DMS153 treated with DMSO at 0.1 percent for 48 hours (cell line): ENCODE results near the gene ARHGAP6.

ENCODE experiments used
- DNase-seq: peaks from one replicate; lab custom pipeline; 2025; ENCODE audit not compliant: unreplicated experiment; lab: John Stamatoyannopoulos, UW

Gene ARHGAP6

GRCh38 chrX:11464380-11464779 lies 201.3 kb downstream of the ARHGAP6 start:
- no peak for DNase-seq

GRCh38 chrX:11462648-11463047 lies 203.1 kb downstream of the ARHGAP6 start:
- no peak for DNase-seq

GRCh38 chrX:11462136-11462535 lies 203.6 kb downstream of the ARHGAP6 start:
- DNase-seq: no peak

DNA sequence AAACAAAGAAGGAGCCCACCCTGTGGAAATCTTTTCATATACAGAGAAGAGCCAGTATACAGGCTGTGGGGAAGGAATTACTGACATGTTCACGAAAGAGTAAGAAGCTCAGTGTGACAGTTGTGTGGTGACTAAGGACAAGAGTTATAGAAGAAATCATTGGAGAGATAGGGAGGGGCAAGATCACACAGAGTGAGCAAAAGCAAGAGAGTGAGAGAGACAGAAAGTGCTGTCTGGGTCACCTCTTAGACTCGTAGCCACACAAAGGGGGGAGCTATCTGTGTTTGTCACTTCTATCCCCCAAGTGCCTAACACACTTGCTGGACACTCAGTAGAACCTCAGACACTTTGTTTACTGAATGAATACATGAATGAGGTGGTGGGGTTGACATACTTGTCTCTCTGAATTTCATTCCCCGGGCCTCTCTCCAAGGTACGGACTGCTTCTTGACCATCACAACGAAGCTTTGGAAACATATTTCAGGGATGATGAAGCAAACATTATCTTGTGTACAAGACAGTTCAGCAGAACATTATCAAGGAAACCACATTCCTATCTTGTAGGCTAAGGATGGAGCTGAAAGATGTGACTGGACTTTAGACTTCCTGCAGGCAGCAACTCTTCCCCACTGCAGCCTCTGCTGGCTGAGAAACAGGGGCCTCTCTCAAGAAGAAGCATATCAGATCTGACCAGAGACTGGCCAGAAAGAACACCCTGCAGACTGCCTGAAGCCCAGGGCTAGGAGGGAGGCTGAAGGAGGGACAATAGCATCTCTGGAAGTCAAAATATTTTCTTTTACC lies 204.3 kb downstream of the ARHGAP6 start:
- no peak for DNase-seq

- no peak for DNase-seq
Observed at GRCh38 chrX:11460347-11460746, 205.4 kb downstream of the ARHGAP6 start.

DNA sequence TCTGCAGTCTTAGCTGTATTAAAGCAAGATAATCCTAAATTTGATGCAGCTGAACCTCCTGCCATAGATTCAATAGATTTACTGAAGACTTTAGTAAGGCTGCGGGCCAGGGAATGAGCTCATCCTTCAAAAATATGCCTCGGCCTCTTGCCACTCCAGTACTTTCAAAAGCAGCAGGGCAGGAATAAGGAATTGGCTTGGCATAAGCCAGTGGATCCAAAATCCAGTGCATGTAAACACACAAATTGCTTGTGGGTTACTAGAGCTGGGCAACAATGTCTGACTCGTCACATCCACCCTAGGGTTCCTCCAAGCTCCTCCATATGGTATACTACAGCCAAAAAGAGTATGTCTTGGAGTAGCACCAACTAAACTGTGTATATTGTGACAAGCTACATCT lies 207.6 kb downstream of the ARHGAP6 start:
- DNase-seq: no peak

- no peak for DNase-seq
Observed at GRCh38 chrX:11451151-11451550, 214.6 kb downstream of the ARHGAP6 start.

- DNase-seq: no peak
Observed at GRCh38 chrX:11450354-11450753, 215.4 kb downstream of the ARHGAP6 start.

DNA sequence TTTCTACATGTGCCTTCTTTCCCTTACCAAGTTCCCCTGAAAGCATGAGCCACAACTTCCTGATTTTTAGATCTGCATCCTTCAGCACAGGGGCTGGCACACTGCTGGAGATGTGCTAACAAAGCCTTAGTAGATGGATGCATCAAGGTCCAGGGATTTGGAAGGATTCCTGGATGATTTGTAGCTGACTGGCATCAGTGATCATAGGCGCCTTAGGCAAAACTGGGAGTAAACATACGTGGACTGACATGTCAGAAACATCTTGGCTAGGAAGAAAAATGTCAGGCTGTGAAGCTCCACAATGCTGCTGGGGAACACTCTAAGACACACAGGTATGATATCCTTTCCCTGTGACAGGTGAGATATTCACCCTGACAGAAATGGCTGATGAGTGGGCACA lies 216.1 kb downstream of the ARHGAP6 start:
- no peak for DNase-seq

- no peak for DNase-seq
Observed at GRCh38 chrX:11447418-11447817, 218.3 kb downstream of the ARHGAP6 start.

GRCh38 chrX:11446949-11447348 lies 218.8 kb downstream of the ARHGAP6 start:
- DNase-seq: no peak

- no peak for DNase-seq
Observed at GRCh38 chrX:11446336-11446735, 219.4 kb downstream of the ARHGAP6 start.

DNA sequence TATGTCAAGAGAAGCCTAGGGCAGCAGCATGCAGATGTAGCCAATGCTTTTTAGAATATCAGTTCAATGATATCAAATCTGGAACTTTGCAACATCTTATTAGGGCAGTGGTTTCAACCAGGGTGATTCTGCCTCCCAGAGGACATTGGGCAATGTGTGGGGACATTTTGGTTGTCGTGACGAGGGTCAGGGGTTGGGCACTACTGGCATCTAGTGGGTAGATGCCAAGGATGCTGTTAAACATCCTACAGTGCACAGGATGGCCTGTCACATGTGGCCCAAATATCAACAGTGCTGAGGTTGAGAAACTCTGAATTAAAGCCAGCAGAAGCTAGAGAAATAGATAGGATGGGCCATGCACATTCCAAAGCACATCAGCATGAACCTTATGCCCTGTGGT lies 220.2 kb downstream of the ARHGAP6 start:
- DNase-seq: no peak

DNA sequence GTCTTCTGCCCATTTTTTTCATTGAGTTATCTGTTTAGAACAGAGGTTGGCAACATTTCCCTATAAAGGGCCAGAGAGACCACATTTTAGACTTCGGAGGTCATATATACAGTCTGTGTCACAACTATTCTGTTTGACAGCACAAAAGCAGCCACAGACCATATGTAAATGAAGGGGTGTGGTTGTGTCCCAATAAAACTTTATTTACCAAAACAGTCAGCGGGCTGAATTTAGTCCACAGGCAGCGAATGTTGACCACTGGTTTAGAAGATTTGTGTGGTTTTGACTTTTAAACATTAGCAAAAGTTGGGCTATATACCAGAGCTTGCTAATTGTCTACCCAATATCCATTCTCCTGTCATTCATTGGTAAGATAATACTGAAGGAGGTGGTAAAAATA lies 221.7 kb downstream of the ARHGAP6 start:
- no peak for DNase-seq

DNA sequence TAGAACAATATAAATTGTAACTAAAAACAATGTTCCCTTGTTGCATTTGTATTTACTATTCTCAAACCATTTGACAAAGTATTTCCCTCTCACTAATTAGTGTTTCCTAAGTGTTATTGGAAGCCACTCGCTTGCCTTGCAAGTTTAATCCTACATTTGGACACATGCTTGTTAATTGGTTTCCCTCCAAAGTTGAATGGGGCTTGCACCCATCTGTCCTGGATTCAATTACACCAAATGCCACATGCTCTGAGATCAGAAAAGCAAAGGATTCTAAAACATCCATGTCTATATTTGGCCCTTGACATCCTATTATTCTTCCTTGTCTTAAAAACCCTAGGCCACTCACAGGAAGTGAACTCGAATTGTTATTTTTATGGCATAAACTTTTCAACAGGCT lies 225.9 kb downstream of the ARHGAP6 start:
- DNase-seq: no peak

DNA sequence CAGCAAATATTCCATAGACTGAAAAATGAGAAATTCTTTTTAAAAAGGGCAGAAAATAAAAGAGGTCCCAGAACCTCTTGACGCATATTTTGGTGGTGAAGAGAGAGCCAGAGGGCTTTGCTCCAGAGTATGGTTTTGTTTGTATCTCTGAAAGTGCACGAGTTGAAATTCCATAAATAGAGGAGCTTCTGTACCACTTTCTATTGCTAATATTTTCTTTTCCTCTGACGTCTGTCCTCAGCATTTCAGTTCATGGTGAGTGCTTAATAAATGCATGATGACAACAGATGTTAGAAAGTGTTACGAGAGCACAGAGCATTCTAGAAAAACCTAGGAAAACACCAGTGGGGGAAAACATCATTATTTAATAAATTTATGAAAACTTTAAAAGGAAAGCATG lies 227.0 kb downstream of the ARHGAP6 start:
- DNase-seq: no peak

GRCh38 chrX:11438380-11438723 lies 227.4 kb downstream of the ARHGAP6 start:
- DNase-seq: no peak

GRCh38 chrX:11437642-11438379 lies 227.9 kb downstream of the ARHGAP6 start:
- DNase-seq: no peak

DNA sequence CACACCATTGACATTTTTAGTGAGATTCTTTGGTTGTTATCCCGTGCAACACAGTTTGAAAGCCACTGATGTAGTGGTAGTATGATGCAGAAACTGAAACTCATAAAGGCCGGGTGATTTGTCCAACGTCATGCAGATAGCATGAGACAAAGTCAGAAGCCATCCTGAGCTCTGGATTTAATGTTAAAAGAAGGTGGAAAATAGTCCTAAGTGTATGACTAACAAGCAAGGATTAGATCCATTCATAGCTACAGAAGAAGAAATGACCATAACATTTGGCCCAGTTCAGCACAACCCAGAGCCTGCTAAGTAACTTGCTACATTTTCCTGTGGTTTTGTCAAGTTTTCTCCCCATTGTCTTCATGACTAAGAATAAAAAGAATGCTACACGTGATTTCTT lies 230.2 kb downstream of the ARHGAP6 start:
- DNase-seq: no peak

DNA sequence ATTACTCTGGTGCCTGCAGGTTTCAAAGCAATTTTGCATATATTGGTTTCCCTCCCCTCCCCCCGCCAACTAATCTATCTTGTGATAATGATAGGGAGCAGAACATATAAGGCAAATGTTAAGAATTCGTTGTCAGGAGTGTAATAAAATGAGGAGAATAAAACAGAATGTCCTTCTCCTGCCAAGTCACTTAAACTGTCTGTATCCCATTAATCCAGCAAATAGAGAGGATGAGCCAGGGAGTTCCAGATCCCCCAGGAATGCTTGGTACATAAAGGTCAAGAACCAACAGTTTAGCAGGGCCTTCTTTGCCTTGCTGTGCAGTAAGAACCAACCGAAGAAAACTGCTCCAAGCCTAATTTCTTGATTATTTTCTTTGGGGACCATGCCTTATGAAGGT lies 231.1 kb downstream of the ARHGAP6 start:
- no peak for DNase-seq

- DNase-seq: no peak
Observed at GRCh38 chrX:11431786-11432185, 233.9 kb downstream of the ARHGAP6 start.

- no peak for DNase-seq
Observed at GRCh38 chrX:11430271-11430670, 235.4 kb downstream of the ARHGAP6 start.
